Measurements from ENCODE around the gene LARP6. TPM values are rescaled to one million over a fixed set of nuclear protein-coding genes. Genes with fewer than 3 reads are reported as not detected.

The LARP6 gene
- total and polyA plus RNA-seq, 2 of the 4 experiments (the other 2 are of a cell fraction): 36.4 to 135 TPM

DNA sequence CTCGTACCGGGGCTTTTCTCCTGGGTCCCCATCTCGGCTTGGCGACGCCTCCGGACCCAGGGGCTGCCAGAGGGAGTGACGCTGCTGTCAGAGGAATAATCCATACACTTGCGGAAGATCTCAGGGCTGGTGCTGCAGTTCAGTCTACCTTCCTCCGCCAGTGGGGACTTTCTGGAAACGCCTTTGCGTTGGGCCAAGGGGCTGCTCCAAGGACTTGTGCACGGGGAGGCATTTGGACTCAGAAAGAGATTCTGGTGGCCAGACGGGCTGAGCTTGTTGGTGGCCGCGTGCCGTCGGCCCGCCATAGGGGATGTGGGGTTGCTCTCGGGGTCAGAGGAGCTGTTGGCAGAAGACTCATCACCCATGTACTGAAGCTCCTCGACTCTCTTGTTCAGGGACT lies 21.8 kb downstream of the LARP6 start:
- ChIA-PET POLR2A (ENCODE audit: unreplicated experiment) (no interaction called here), CTCF (no interaction called here)
- DNase-seq: no peak
- TF ChIP-seq, protein P1, sequence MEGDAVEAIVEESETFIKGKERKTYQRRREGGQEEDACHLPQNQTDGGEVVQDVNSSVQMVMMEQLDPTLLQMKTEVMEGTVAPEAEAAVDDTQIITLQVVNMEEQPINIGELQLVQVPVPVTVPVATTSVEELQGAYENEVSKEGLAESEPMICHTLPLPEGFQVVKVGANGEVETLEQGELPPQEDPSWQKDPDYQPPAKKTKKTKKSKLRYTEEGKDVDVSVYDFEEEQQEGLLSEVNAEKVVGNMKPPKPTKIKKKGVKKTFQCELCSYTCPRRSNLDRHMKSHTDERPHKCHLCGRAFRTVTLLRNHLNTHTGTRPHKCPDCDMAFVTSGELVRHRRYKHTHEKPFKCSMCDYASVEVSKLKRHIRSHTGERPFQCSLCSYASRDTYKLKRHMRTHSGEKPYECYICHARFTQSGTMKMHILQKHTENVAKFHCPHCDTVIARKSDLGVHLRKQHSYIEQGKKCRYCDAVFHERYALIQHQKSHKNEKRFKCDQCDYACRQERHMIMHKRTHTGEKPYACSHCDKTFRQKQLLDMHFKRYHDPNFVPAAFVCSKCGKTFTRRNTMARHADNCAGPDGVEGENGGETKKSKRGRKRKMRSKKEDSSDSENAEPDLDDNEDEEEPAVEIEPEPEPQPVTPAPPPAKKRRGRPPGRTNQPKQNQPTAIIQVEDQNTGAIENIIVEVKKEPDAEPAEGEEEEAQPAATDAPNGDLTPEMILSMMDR (conservative IDR thresholded peaks at IDR 0.05; ENCODE audit: low read depth, low read length): no peak
- TF ChIP-seq SMC3 (IDR thresholded peaks at IDR 0.05; ENCODE audit: low read depth, low read length): no peak
- no peak for TF ChIP-seq CEBPB (IDR thresholded peaks at IDR 0.05; ENCODE audit: low read depth, low read length)
- TF ChIP-seq, protein P2, sequence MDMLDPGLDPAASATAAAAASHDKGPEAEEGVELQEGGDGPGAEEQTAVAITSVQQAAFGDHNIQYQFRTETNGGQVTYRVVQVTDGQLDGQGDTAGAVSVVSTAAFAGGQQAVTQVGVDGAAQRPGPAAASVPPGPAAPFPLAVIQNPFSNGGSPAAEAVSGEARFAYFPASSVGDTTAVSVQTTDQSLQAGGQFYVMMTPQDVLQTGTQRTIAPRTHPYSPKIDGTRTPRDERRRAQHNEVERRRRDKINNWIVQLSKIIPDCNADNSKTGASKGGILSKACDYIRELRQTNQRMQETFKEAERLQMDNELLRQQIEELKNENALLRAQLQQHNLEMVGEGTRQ (IDR thresholded peaks at IDR 0.05; ENCODE audit: low read depth, low read length): no peak
- no peak for TF ChIP-seq MAZ (IDR thresholded peaks at IDR 0.05; ENCODE audit: borderline replicate concordance, low read depth, low read length)
- TF ChIP-seq, protein P3, sequence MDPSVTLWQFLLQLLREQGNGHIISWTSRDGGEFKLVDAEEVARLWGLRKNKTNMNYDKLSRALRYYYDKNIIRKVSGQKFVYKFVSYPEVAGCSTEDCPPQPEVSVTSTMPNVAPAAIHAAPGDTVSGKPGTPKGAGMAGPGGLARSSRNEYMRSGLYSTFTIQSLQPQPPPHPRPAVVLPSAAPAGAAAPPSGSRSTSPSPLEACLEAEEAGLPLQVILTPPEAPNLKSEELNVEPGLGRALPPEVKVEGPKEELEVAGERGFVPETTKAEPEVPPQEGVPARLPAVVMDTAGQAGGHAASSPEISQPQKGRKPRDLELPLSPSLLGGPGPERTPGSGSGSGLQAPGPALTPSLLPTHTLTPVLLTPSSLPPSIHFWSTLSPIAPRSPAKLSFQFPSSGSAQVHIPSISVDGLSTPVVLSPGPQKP (IDR thresholded peaks at IDR 0.05; ENCODE audit: borderline replicate concordance, low read depth, low read length): no peak
- no peak for TF ChIP-seq RFX5 (IDR thresholded peaks at IDR 0.05; ENCODE audit: low read depth, low read length)
- no peak for TF ChIP-seq RAD21 (IDR thresholded peaks at IDR 0.05; ENCODE audit: low read length)
- no peak for TF ChIP-seq POLR2A (IDR thresholded peaks at IDR 0.05; ENCODE audit: low read depth, low read length)
- TF ChIP-seq FOS (IDR thresholded peaks at IDR 0.05; ENCODE audit: low read depth, low read length): no peak
- TF ChIP-seq MXI1 (IDR thresholded peaks at IDR 0.05; ENCODE audit: borderline replicate concordance, low read depth, low read length): no peak
- TSS peak; percentile 81 for BruUV-seq (replicated peaks)
- Histone ChIP-seq H3K36me3 (ENCODE audit: control insufficient read depth, insufficient read depth, low read length) (peaks cover 47% of the 10 kb centered on the region), H3K18ac (ENCODE audit: low read depth, low read length) (no peak overlapping the region), H3K27ac (ENCODE audit: insufficient read depth, low read length) (0 out of 2 replicates have a peak overlapping the region, but pooled peaks have one; percentile 14), H3K56ac (ENCODE audit: extremely low read depth, insufficient read depth, low read length) (no peak overlapping the region), H3K23ac (ENCODE audit: low read depth, low read length) (no peak overlapping the region), H2BK5ac (ENCODE audit: low read depth, low read length, poor library complexity, severe bottlenecking) (no peak overlapping the region), H3K9me1 (ENCODE audit: insufficient read depth, low read length) (peaks cover 32% of the 10 kb centered on the region), H2AK5ac (ENCODE audit: low read depth, low read length) (peak overlapping the region; percentile 18; the same call in 1 of the 2 replicates), H3K4me2 (ENCODE audit: low read depth, low read length) (no peak overlapping the region), H4K20me1 (ENCODE audit: insufficient read depth, low read length) (peaks cover 11% of the 10 kb centered on the region; the same call in 1 of the 2 replicates), H3K9me3 (ENCODE audit: control insufficient read depth, insufficient read depth, low read length) (no peaks in the 10 kb centered on the region), H4K8ac (ENCODE audit: low read depth in 2 of 2, low read length in 2 of 2) (no peak overlapping the region), H3K9ac (ENCODE audit: low read depth, low read length) (no peak overlapping the region), H4K5ac (ENCODE audit: low read depth, low read length) (no peak overlapping the region), H4K91ac (ENCODE audit: insufficient read depth, low read depth, low read length) (no peak overlapping the region), H3K4me1 (ENCODE audit: control insufficient read depth, insufficient read depth, low read length) (peaks cover 11% of the 10 kb centered on the region), H3K4me3 (ENCODE audit: insufficient read depth, low read depth, low read length) (no peak overlapping the region), H2AFZ (replicated peaks; ENCODE audit: low read length, poor library complexity) (no peak overlapping the region), H3K27me3 (ENCODE audit: control insufficient read depth, insufficient read depth, low read length) (no peaks in the 10 kb centered on the region), H2BK120ac (ENCODE audit: low read depth, low read length) (peak overlapping the region; percentile 13; the same call in 1 of the 2 replicates), H3K79me1 (ENCODE audit: low read depth in 1 of 2, low read length in 2 of 2) (peaks cover 55 to 82% of the 10 kb centered on the region in 2 experiments), H2BK20ac (ENCODE audit: low read depth, low read length) (no peak overlapping the region), H3K4ac (ENCODE audit: low read depth, low read length) (no peak overlapping the region), H2BK15ac (ENCODE audit: low read depth, low read length) (no peak overlapping the region), H3K14ac (replicated peaks; ENCODE audit: low read depth, low read length) (no peak overlapping the region), H2AK9ac (replicated peaks; ENCODE audit: low read depth, low read length, poor library complexity) (no peak overlapping the region)
- intact Hi-C loops (cut with micrococcal nuclease): no loop called here
- ATAC-seq (ENCODE audit: low read depth): no peak
- WGBS, 2 experiments (ENCODE audit: extremely low coverage in 2 of 2, insufficient read length in 1 of 2): 100% methylated on average over 4 of the region's 20 CpGs; no CpG with 5 or more reads in 1 of the 2 experiments
- in situ Hi-C loops (cut with MboI; ENCODE audit: low sequenced_read_pairs): no loop called here
- dilution Hi-C loops (cut with HindIII; ENCODE audit: low sequenced_read_pairs, unreplicated experiment): no loop called here

Measured in IMR-90 (cell line).